NCI-H1092 treated with DMSO at 0.1 percent for 48 hours (cell line): ENCODE data around the gene SNRPA.
"Not testable (repeated sequence)": the region's sequence is repeated elsewhere in the genome, so short reads cannot be mapped to it uniquely, and the experiment has no call there.

Experiments
- DNase-seq: peaks from one replicate; lab custom pipeline; 2025; lab: John Stamatoyannopoulos, UW

SNRPA gene

GRCh38 chr19:40777937-40778705 lies 27.1 kb downstream of the SNRPA start, which contains the start of gene RAB4B:
RAB4B (plus strand) TSS chr19:40778247; CDS start chr19:40778376, 129 bp downstream.
- peak; percentile 98 for DNase-seq

GRCh38 chr19:40778706-40779284 lies 27.8 kb downstream of the SNRPA start:
- DNase-seq: no peak

DNA sequence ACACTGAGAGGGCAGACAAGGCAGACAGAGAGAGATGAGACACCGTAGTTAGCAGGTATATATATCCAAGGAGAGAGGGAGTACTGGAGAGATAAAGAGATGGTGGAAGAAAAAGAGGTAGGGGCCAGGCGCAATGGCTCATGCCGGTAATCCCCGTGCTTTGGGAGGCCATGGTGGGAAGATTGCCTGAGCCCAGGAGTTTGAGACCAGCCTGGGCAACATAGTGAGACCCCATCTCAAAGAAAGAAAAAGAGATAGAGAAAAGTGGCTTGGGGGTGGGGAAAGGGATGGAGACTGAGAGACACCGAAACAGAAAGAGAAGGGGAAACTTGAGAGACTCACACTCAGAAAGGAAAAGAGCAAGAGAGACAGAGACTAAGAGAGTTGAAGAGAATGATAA lies 29.6 kb downstream of the SNRPA start:
- DNase-seq: no peak

GRCh38 chr19:40781140-40781539 lies 30.1 kb downstream of the SNRPA start:
- DNase-seq: no peak

DNA sequence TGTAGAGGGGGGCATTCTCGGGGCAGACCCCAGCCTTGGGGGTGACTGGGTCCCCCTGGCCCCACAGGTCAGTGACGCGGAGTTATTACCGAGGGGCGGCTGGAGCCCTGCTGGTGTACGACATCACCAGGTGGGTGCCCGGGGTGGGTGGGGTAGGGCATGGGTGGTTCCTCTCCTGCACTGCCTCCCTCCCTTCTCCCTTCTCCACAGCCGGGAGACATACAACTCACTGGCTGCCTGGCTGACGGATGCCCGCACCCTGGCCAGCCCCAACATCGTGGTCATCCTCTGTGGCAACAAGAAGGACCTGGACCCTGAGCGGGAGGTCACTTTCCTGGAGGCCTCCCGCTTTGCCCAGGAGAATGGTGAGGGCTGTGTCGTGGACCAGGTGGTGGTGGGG lies 32.7 kb downstream of the SNRPA start:
- DNase-seq: no peak

- not testable (repeated sequence) for DNase-seq
Measured at GRCh38 chr19:40784146-40784545, 33.1 kb downstream of the SNRPA start.

DNA sequence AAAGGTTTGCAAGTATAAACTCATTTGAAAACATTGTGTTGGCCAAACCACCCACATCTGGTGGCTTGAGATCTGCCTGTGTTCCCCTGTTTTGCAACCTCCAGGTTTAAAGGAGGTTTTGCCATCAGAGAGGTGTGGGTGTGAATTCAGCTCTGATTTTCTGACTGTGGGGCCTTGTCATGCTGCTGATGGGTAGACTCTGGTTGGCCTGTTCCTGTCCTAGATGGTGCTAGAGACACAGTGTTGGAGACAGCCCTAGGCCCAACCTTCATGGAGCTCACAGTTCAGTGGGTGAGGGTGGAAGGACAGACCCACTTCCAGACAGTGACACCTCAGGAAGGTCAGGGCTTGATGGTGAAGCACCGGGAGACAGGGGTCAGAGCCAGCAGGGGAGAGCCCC lies 34.5 kb downstream of the SNRPA start:
- DNase-seq: no peak

- no peak for DNase-seq
Measured at GRCh38 chr19:40786060-40787037, 35.3 kb downstream of the SNRPA start.

DNA sequence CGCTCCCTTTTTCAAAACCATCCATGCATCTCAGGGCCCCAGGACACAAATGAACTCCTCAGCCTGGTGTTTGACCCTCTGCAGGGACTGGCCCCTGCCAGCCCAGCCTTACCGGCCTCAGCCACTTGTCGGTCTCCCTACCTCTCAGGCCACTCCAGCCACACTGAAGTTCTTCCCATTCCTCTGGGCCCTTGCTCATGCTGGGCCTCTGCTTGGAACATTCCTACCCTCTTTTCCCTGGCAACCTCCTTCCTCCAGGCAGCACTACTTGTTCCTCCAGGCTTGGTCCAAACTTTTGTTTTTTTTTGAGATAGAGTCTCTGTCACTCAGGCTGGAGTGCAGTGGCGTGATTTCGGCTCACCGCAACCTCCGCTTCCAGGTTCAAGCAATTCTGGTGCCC lies 40.3 kb downstream of the SNRPA start:
- no peak for DNase-seq

DNA sequence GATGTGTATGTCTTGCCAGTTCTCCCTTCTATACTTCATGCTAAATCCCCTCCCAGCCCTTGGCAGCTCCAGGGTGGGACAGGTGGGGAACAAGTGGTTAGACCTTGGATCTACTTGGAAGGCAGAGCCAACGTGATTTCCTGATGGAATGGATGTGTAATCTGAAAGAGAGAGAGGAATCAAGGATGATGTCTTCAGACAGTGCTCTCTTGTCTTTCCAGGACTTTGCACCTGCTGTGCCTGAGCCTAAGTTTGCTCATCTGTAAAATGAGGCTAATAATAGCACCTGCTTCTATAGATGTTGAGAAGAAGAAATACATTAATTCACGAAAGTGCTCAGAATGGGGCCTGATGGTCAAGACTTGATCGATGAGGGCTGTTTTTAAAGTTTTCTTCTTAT lies 41.0 kb downstream of the SNRPA start:
- no peak for DNase-seq

DNA sequence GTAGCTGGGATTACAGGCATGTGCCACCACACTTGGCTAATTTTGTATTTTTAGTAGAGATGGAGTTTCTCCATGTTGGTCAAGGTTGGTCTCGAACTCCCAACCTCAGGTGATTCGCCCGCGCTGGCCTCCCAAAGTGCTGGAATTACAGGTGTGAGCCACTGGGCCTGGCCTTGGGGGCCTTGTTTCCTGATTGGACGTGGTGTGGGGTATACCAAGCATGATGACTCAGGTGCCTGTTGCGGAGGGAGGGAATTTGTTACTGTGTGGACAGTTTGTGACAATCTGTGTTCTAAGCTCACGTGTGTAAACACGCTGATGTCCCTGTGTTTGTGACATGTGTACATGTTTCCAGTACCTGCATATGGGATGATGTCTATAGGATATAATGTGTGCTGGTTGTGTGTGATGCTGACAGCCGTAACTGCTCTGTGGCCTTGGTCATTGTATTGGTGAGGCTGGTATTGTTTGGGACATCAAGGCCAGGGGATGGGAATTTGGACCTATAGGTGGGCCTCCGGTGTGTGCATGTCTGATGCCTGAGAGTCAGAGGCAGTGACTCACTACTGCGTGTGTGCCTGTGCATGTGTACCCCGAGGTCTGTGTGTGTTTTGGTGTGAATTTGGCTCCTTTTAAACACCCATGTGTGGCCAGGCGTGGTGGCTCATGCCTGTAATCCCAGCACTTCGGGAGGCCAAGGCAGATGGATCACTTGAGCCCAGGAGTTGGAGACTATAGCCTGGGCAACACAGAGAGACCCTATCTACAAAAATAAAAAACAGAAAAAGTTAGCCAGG lies 46.4 kb downstream of the SNRPA start:
- DNase-seq: no peak

DNA sequence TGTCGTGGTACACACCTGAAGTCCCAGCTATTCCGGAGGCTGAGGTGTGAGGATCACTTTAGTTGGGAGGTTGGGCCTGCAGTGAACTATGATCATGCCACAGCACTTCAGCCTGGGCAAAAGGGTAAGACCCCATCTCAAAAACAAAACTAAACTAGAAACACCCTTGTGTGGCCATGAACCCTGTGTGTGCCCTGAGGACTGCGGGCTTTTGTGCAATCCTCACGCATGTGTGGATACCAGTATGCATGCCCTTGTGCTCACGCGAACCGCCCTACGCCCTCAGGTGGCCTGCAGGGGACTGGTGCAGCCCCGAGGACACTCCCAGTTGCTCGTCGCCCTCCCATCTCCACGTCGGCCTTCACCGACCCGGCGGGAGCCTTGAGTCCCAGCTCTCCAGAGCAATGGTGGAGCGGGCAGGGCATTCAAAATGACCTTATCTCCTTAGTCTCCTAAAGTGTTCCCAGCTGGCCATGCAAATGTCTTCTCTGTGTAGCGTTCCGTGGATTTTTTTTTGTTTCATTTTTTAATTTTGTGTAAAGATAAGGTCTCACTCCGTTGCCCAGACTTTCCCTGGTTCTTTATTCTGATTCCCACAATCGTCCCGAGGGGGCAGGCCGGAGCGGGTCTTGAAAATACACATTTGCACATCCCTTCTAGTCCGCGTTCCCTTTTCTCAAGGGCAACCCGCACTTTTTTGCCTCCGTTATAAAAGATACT lies 47.1 kb downstream of the SNRPA start:
- peak; percentile 32 for DNase-seq

- DNase-seq: peak; percentile 96
Measured at GRCh38 chr19:40798683-40799557, 47.9 kb downstream of the SNRPA start, which contains the start of gene EGLN2. EGLN2 (plus strand) TSS chr19:40799191; CDS start chr19:40800573, 1,382 bp downstream.

GRCh38 chr19:40799558-40800338 lies 48.7 kb downstream of the SNRPA start:
- no peak for DNase-seq

DNA sequence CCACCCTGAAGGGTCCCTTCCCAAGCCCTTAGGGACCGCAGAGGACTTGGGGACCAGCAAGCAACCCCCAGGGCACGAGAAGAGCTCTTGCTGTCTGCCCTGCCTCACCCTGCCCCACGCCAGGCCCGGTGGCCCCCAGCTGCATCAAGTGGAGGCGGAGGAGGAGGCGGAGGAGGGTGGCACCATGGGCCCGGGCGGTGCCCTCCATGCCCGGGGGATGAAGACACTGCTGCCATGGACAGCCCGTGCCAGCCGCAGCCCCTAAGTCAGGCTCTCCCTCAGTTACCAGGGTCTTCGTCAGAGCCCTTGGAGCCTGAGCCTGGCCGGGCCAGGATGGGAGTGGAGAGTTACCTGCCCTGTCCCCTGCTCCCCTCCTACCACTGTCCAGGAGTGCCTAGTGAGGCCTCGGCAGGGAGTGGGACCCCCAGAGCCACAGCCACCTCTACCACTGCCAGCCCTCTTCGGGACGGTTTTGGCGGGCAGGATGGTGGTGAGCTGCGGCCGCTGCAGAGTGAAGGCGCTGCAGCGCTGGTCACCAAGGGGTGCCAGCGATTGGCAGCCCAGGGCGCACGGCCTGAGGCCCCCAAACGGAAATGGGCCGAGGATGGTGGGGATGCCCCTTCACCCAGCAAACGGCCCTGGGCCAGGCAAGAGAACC lies 49.5 kb downstream of the SNRPA start:
- no peak for DNase-seq

GRCh38 chr19:40800997-40801377 lies 50.0 kb downstream of the SNRPA start:
- no peak for DNase-seq

- DNase-seq: no peak
Measured at GRCh38 chr19:40801426-40802299, 50.7 kb downstream of the SNRPA start.
